Right lobe of liver (tissue), 6 donors: ENCODE results near the gene PPFIBP2. TPM values are rescaled to one million over a fixed set of nuclear protein-coding genes. Genes with fewer than 3 reads are reported as not detected.
A peak's percentile ranks its signal among the peaks of the same experiment; 100 is the strongest.

ENCODE experiments used
- ATAC-seq, 4 donors: fragments of 200-7000 bp; cut with Tn5 transposase; one replicate each; pipeline ENCODE4 v1.9.1; 2020; ENCODE audit warnings: mild to moderate bottlenecking in 4 of 4, moderate library complexity in 4 of 4
- DNase-seq, 3 donors: peaks; one replicate each; pipeline ENCODE4 v3.0.0-alpha.2; 2020
- H3K27ac ChIP-seq, 3 donors: fragments of 200-600 bp; one replicate each; pipeline ENCODE4 v1.8.0; 2022
- H3K27me3 ChIP-seq, 2 donors: fragments of 200-600 bp; one replicate each; pipeline ENCODE4 v1.8.0; 2022
- H3K36me3 ChIP-seq, 4 donors: fragments of 200-600 bp; sonication (generic) in 1 of 4; one replicate each; pipeline versions ENCODE4 v1.5.1 to v1.8.0; 2017 to 2022; ENCODE audit warnings: control low read depth in 1 of 4
- H3K4me1 ChIP-seq, 4 donors: fragments of 200-600 bp; sonication (generic) in 1 of 4; one replicate each; pipeline versions ENCODE4 v1.5.1 to v1.8.0; 2017 to 2022; ENCODE audit warnings: control low read depth in 1 of 4
- H3K4me3 ChIP-seq, 3 donors: fragments of 200-600 bp; one replicate each; pipeline ENCODE4 v1.8.0; 2022
- H3K9me3 ChIP-seq, 4 donors: fragments of 200-600 bp; sonication (generic) in 1 of 4; one replicate each; pipeline versions ENCODE4 v1.5.1 to v1.8.0; 2017 to 2022; ENCODE audit warnings: control low read depth in 1 of 4
- POLR2A ChIP-seq: fragments of 450-650 bp; IDR thresholded peaks from one replicate; pipeline ENCODE4 v1.6.1; 2017; ENCODE audit warnings: antibody characterized with exemption, mild to moderate bottlenecking
- WGBS: methylation state at CpG from one replicate; pipeline ENCODE4 v1.1.6; 2018; ENCODE audit warnings: low coverage, low lambda C conversion rate; ENCODE audit not compliant: insufficient coverage; ENCODE audit errors: missing lambda C conversion rate; 5-methylcytosine and 5-hydroxymethylcytosine counted together
- intact Hi-C, 2 donors: fragments of 100-400 bp; cut with DNase I; formaldehyde crosslinking; loops; one replicate each; pipeline versions ENCODE4 v1.11.2 to v1.14.1; 2022
- total RNA-seq, 6 experiments: library from RNA; depleted of rRNA in 2 of 6; stranded (reverse); fragments of >200 nt in 2 of 6; fragmentation: NEBNext Ultra II Directional in 3 of 6; extraction: Animal tissue kit (Norgen Biotek cat#: 25700) in 3 of 6; gene quantifications; one replicate each; pipeline versions ENCODE4 v1.1.0 to v1.2.4, GENCODE V29; 2016 to 2023
- TF ChIP-seq, protein P1 (sequence below), 4 donors: fragments of 200-600 bp in 3 of 4; fragments of 450-650 bp in 1 of 4; IDR thresholded peaks; one replicate each; pipeline versions ENCODE4 v1.5.1 to v1.8.0; 2016 to 2022; ENCODE audit warnings: antibody characterized with exemption in 4 of 4, mild to moderate bottlenecking in 2 of 4
- donor health status: DM: no; HTN: yes; CAD: no.
- donor health status: DM: no; HTN: no; CAD: no.
- donor health status: DM: no; HTN: no; CAD: no.
- donor health status: DM: no; HTN: yes; CAD: no.
- donor health status: DM: no; HTN: yes; CAD: no.

The PPFIBP2 gene
- total RNA-seq, 6 experiments from 2014 or later: 25.5 to 69.3 (median 46.6) TPM

DNA sequence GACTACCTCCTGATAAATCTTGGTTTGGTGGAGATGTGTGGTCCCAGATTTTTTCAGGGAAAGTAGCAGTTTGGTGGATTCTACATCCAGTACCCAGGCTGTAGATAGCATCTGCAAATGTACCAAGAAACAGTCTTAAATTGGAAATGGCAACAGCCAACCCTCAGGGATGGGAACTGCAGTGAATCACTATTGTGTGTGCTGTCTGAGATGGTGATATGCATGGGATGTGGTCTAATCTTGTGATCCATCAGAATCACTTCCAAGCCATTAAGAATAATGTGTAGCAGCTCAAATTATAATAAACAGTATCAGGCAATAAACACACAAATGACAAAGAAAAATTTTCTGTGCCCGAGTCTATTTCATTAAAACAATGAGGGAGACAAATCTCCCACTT lies 25.1 kb upstream of the PPFIBP2 start:
- DNase-seq (no peak), ATAC-seq (no peak)
- intact Hi-C loops: no loop called here
- no peaks in the 10 kb centered on the region for H3K36me3 ChIP-seq
- H3K9me3 ChIP-seq: no peaks in the 10 kb centered on the region
- H3K4me1 ChIP-seq: no peaks in the 10 kb centered on the region
- H3K27me3 ChIP-seq: no peaks in the 10 kb centered on the region
- no peak overlapping the region for H3K4me3 ChIP-seq
- TF ChIP-seq, protein P1, sequence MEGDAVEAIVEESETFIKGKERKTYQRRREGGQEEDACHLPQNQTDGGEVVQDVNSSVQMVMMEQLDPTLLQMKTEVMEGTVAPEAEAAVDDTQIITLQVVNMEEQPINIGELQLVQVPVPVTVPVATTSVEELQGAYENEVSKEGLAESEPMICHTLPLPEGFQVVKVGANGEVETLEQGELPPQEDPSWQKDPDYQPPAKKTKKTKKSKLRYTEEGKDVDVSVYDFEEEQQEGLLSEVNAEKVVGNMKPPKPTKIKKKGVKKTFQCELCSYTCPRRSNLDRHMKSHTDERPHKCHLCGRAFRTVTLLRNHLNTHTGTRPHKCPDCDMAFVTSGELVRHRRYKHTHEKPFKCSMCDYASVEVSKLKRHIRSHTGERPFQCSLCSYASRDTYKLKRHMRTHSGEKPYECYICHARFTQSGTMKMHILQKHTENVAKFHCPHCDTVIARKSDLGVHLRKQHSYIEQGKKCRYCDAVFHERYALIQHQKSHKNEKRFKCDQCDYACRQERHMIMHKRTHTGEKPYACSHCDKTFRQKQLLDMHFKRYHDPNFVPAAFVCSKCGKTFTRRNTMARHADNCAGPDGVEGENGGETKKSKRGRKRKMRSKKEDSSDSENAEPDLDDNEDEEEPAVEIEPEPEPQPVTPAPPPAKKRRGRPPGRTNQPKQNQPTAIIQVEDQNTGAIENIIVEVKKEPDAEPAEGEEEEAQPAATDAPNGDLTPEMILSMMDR (IDR thresholded peaks at IDR 0.05): no peak
- no peak for TF ChIP-seq POLR2A
- WGBS: 85% methylated on average over 1 of the region's 1 CpG
- no peak overlapping the region for H3K27ac ChIP-seq

GRCh38 chr11:7489376-7489775 lies 24.4 kb upstream of the PPFIBP2 start:
- intact Hi-C loops: no loop called here
- DNase-seq: no peak
- H3K27ac ChIP-seq: no peak overlapping the region
- no peaks in the 10 kb centered on the region for H3K36me3 ChIP-seq
- H3K27me3 ChIP-seq: no peaks in the 10 kb centered on the region
- H3K9me3 ChIP-seq: no peaks in the 10 kb centered on the region
- no peak overlapping the region for H3K4me3 ChIP-seq
- peak in 1 of 4 donors; percentile 14 for ATAC-seq
- WGBS: 80% methylated on average over 2 of the region's 2 CpGs
- H3K4me1 ChIP-seq: no peaks in the 10 kb centered on the region
- TF ChIP-seq POLR2A: no peak
- TF ChIP-seq, protein P1 (IDR thresholded peaks at IDR 0.05): no peak

DNA sequence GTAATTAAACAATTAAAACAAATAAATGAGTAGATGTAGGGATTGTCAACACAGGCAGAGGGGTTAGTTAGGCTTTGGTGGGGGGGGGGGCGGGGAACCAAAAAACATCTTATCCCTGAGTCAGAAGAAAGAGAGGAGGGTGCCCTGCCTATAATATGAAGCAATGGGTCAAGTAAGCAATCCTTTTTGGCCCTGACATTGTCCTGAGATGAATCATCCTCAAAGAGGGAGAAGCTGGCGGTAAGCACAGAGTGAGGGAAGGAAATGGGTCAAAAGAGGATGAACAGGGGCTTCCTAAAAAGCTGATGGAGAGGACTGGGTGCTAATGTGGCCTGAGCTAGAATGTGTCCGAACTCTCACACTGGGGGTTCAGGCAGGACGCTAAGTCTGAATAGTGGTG lies 23.7 kb upstream of the PPFIBP2 start:
- Histone ChIP-seq H3K4me1 (no peaks in the 10 kb centered on the region), H3K27ac (no peak overlapping the region), H3K36me3 (no peaks in the 10 kb centered on the region), H3K4me3 (no peak overlapping the region), H3K9me3 (no peaks in the 10 kb centered on the region), H3K27me3 (no peaks in the 10 kb centered on the region)
- intact Hi-C loops: no loop called here
- DNase-seq (no peak), ATAC-seq (no peak)
- 47% methylated on average over 2 of the region's 4 CpGs for WGBS
- TF ChIP-seq, protein P1 (IDR thresholded peaks at IDR 0.05): no peak
- TF ChIP-seq POLR2A: no peak

DNA sequence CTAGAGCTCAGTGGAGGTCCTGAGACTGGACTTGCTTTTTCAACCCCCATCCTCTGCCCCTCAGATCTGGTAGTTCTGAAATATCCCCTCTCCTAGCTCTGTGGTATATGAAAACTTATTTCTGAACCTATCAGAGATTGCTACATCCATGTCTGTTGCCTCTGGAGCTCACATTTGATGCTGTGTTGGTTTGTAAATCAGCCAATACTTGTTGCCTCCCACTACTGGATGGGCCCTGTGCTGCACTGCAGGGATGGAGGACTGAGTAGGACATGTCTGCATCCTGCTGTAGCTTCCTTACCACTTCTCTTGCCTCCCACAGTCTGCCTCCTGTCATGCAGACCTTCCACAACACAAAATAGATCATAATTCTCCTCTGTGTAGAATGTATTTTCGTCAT lies 23.3 kb upstream of the PPFIBP2 start:
- intact Hi-C loops: no loop called here
- WGBS: 75% methylated on average over 1 of the region's 1 CpG

More for the DNA sequence above, 23.3 kb upstream of the PPFIBP2 start:
- H3K27me3 ChIP-seq: no peaks in the 10 kb centered on the region
- no peaks in the 10 kb centered on the region for H3K9me3 ChIP-seq
- no peak overlapping the region for H3K4me3 ChIP-seq
- no peak overlapping the region for H3K27ac ChIP-seq
- no peak for DNase-seq
- H3K4me1 ChIP-seq: no peaks in the 10 kb centered on the region
- no peaks in the 10 kb centered on the region for H3K36me3 ChIP-seq
- no peak for TF ChIP-seq POLR2A
- TF ChIP-seq, protein P1 (IDR thresholded peaks at IDR 0.05): no peak
- no peak for ATAC-seq
